ENCODE results near the gene HEPACAM.

The HEPACAM gene

GRCh38 chr11:124884869-124885479 lies 50.9 kb downstream of the HEPACAM start:
- DNase-seq (ENCODE audit: low read depth): no peak

- no peak for DNase-seq (ENCODE audit: low read depth)
Observed at GRCh38 chr11:124884340-124884739, 51.5 kb downstream of the HEPACAM start.

DNA sequence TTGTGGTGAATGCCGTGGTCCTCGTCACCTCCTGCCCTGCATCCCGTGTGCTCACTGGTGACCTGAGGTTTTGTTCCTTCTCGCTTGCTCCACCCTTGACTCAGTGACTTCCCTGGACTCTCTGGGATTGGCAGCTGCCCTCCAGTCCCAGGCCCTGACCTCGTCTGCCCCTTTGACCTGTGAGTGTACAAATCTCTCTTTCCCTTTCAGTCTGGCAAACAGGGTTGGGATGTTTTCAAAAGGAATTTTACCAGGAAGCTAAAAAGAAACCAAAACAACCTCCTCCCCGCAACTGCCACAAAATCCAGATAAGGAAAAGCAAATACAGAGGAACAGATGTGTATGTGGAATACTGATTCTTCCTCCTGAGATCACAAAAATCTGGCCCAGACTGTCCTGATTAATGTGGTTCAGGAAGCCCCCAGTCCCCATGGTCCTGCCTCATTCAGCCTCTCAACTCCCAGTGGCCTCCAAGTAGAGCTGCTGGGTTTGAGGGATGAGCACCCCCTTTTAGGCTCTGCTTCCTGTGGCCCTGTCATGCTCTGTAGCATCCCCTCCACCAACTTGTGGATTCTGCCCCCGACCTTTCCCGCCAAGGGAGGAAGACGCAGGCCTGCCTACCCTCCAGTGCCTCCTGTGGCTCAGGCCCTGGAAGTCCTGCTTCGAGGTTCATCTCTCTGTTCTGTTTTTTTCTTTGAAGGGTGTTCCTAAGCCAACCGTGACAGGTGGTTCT lies 53.3 kb downstream of the HEPACAM start:
- DNase-seq (ENCODE audit: low read depth): no peak

DNA sequence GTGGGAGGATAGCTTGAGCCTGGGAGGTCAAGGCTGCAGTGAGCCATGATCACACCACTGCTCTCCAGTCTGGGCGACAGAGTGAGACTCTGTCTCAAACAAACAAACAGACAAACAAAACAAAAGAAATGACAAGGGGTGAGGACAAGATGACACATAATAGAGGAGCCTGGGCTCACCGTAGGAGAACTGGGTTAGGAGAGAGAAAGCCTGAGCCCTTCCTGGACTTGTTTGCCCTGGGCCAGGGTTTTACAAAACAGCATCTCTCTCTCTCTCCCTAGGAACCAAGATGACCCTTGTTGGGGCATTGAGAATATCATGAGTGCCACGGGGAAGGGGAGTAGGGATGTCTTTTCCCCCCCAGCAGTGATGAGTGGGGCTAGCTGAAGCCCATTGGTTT lies 54.9 kb downstream of the HEPACAM start:
- no peak for DNase-seq (ENCODE audit: low read depth)

DNA sequence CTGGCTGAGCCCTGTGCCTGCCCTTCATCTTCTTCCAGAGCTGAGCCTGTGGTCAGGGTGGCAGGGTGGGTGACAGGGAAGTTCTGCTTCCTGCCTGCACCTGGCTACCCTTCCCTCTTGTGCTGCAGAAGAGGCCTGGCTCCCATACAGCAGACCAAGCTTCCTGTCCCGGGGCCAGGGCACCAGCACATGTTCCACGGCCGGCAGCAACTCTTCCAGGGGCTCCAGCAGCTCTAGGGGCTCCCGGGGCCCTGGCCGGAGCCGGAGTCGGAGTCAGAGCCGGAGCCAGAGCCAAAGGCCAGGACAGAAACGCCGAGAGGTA lies 55.6 kb downstream of the HEPACAM start:
- no peak for DNase-seq (ENCODE audit: low read depth)

DNA sequence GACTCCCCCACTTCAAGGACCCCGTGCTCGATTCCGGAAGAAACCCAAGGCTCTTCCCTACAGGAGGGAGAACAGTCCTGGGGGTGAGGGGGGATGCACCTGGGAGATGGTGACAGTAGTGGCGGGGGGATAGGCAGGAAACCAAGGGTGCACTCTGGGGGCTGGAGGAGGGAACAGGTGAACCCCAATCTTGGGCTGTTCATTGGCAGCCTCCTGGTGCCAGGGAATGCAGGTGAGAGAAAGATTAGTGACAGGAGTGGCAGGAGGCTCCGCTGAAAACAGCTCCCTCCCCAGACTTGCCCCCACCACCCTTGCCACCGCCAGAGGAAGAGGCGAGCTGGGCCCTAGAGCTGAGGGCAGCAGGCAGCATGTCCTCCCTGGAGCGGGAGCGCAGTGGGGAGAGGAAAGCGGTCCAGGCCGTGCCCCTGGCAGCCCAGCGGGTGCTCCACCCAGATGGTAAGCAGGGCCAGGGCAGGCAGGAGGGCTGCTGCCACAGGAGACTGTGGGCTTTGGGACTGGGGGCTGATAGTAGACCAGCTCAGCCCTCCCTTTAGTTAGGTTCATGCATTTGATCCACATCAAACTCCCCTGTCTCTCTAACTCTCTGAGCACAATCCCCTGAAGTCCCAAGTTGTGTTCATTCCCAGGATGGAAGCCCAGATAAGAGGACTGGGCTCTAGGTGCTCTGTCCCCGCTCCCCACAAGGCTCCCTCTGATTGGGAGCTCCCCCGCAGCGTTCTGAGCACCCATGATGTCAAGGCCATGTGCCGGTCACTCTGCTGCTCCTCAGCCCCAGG lies 56.2 kb downstream of the HEPACAM start:
- no peak for DNase-seq (ENCODE audit: low read depth)

DNA sequence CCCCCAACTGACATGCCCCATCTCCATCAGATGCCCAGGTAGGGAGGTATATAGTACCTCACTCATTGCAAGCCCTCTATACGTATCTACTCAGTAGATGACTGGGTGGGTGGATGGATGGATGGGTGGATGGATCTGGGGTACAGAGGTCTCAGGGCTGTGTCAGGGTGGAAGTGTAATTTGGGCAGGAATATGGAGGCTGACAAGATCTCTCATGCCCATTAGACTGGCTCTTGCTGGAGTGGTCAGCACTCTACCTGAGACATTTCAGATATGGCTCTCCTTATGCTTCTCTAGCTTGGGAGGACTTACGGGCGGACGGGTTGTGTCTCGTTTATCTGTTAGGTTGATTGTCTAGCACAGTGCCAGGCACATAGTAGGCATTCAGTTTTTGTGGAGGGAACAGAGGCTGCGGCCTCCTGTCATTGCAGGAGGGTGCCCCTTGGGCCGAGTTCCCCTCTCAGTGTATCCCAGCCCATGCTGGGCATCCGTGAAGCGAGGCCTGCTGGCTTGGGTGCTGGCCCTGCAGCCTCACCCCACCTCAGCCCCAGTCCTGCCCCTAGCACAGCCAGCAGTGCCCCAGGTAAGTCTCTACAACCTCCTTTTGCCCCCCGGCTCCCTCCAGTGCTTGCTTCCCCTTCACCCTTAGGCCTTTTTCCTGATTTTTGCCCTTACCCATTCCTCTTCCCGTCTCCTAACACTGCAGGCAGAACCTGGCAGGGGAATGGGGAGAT lies 56.9 kb downstream of the HEPACAM start:
- DNase-seq (ENCODE audit: low read depth): no peak

- no peak for DNase-seq (ENCODE audit: low read depth)
Observed at GRCh38 chr11:124877910-124878758, 57.7 kb downstream of the HEPACAM start.

GRCh38 chr11:124877631-124877909 lies 58.3 kb downstream of the HEPACAM start:
- DNase-seq (ENCODE audit: low read depth): no peak

- no peak for DNase-seq (ENCODE audit: low read depth)
Observed at GRCh38 chr11:124876818-124877630, 58.8 kb downstream of the HEPACAM start.

GRCh38 chr11:124875943-124876817 lies 59.7 kb downstream of the HEPACAM start:
- peak; percentile 49 for DNase-seq (ENCODE audit: low read depth)

- DNase-seq (ENCODE audit: low read depth): no peak
Observed at GRCh38 chr11:124875401-124875800, 60.4 kb downstream of the HEPACAM start.

- no peak for DNase-seq (ENCODE audit: low read depth)
Observed at GRCh38 chr11:124874571-124875255, 61.1 kb downstream of the HEPACAM start.

GRCh38 chr11:124873951-124874350 lies 61.9 kb downstream of the HEPACAM start:
- DNase-seq (ENCODE audit: low read depth): no peak

- no peak for DNase-seq (ENCODE audit: low read depth)
Observed at GRCh38 chr11:124872741-124873140, 63.1 kb downstream of the HEPACAM start.

- DNase-seq (ENCODE audit: low read depth): no peak
Observed at GRCh38 chr11:124872280-124872679, 63.6 kb downstream of the HEPACAM start.

DNA sequence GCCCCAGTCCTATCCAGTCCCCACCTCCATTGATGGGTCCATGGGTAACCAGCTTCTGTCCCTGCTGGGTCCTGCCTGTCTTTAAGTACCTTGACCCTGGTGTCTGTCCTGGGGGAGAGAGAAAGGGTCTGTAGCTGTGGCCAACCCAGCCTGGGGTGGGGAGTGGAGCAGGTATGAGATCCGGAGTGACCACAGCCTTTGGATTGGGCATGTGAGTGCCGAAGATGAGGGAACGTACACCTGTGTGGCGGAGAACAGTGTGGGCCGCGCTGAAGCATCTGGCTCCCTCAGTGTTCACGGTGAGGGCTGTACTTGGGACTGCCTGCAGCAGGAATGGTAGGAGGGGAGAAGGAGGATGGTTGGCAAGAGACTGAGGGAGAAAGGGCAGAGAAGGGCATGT lies 65.4 kb downstream of the HEPACAM start:
- DNase-seq (ENCODE audit: low read depth): no peak

DNA sequence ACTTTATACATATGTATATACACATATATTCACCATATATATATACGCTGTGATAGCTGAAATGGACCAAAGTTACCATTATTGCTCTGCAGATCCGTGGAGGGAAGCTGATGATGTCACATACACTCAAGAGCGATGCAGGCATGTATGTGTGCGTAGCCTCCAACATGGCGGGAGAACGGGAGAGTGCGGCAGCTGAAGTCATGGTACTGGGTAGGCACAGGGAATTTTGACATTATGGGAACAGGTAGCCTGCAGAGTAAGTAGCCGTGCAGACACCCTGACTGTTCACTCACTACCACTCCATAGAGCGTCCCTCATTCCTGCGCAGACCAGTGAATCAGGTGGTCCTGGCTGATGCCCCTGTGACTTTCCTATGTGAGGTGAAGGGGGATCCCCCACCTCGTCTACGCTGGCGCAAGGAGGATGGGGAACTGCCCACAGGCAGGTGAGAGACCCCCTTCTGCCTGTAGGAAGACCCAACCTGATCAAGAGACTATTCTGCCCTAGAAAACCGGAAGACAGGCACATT lies 65.9 kb downstream of the HEPACAM start:
- DNase-seq (ENCODE audit: low read depth): no peak

GRCh38 chr11:124869331-124869730 lies 66.5 kb downstream of the HEPACAM start:
- no peak for DNase-seq (ENCODE audit: low read depth)
